ENCODE measurements around the gene ITGA3.

ITGA3 gene

GRCh38 chr17:50020841-50021599 is 34.9 kb upstream of the ITGA3 start:
- TF ChIP-seq, protein P1, sequence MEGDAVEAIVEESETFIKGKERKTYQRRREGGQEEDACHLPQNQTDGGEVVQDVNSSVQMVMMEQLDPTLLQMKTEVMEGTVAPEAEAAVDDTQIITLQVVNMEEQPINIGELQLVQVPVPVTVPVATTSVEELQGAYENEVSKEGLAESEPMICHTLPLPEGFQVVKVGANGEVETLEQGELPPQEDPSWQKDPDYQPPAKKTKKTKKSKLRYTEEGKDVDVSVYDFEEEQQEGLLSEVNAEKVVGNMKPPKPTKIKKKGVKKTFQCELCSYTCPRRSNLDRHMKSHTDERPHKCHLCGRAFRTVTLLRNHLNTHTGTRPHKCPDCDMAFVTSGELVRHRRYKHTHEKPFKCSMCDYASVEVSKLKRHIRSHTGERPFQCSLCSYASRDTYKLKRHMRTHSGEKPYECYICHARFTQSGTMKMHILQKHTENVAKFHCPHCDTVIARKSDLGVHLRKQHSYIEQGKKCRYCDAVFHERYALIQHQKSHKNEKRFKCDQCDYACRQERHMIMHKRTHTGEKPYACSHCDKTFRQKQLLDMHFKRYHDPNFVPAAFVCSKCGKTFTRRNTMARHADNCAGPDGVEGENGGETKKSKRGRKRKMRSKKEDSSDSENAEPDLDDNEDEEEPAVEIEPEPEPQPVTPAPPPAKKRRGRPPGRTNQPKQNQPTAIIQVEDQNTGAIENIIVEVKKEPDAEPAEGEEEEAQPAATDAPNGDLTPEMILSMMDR (IDR thresholded peaks at IDR 0.05; ENCODE audit: low read length), result no peak
- TF ChIP-seq EZH2 (IDR thresholded peaks at IDR 0.05; ENCODE audit: borderline replicate concordance, low read length), result no peak
- Histone ChIP-seq H3K27ac (ENCODE audit: low read depth, low read length, poor library complexity, severe bottlenecking) (no peak overlapping the region), H4K20me1 (ENCODE audit: insufficient read depth, low read length) (no peaks in the 10 kb centered on the region), H3K9me2 (ENCODE audit: low read depth, low read length) (no peaks in the 10 kb centered on the region), H3K4me3 (ENCODE audit: low read depth, low read length, poor library complexity, severe bottlenecking) (no peak overlapping the region), H3K27me3 (ENCODE audit: insufficient read depth, low read length) (no peaks in the 10 kb centered on the region), H2AFZ (ENCODE audit: low read length) (no peak overlapping the region), H3K4me2 (ENCODE audit: low read length) (no peak overlapping the region), H3K36me3 (ENCODE audit: insufficient read depth, low read length) (no peaks in the 10 kb centered on the region), H3K9me3 (ENCODE audit: low read length) (0 out of 2 replicates have a peak, but pooled peaks cover 2% of the 10 kb centered on the region), H3K4me1 (ENCODE audit: insufficient read depth, low read length, severe bottlenecking) (no peaks in the 10 kb centered on the region), H3K9ac (ENCODE audit: low read length) (no peak overlapping the region), H3F3A (ENCODE audit: insufficient read depth, low read length) (peaks cover 8% of the 10 kb centered on the region), H3K79me2 (ENCODE audit: insufficient read depth, low read length) (no peaks in the 10 kb centered on the region)

GRCh38 chr17:50021681-50022370 is 34.1 kb upstream of the ITGA3 start:
- H3K4me2 ChIP-seq (ENCODE audit: low read length), result no peak overlapping the region
- H3K9ac ChIP-seq (ENCODE audit: low read length), result no peak overlapping the region
- H3K79me2 ChIP-seq (ENCODE audit: insufficient read depth, low read length), result no peaks in the 10 kb centered on the region
- H3K9me2 ChIP-seq (ENCODE audit: low read depth, low read length), result no peaks in the 10 kb centered on the region
- H4K20me1 ChIP-seq (ENCODE audit: insufficient read depth, low read length), result no peaks in the 10 kb centered on the region
- no peaks in the 10 kb centered on the region for H3K36me3 ChIP-seq (ENCODE audit: insufficient read depth, low read length)
- H2AFZ ChIP-seq (ENCODE audit: low read length), result no peak overlapping the region
- peaks cover 8% of the 10 kb centered on the region for H3F3A ChIP-seq (ENCODE audit: insufficient read depth, low read length)
- H3K4me1 ChIP-seq (ENCODE audit: insufficient read depth, low read length, severe bottlenecking), result no peaks in the 10 kb centered on the region
- H3K9me3 ChIP-seq (ENCODE audit: low read length), result 0 out of 2 replicates have a peak, but pooled peaks cover 2% of the 10 kb centered on the region
- no peak overlapping the region for H3K4me3 ChIP-seq (ENCODE audit: low read depth, low read length, poor library complexity, severe bottlenecking)
- TF ChIP-seq, protein P1 (IDR thresholded peaks at IDR 0.05; ENCODE audit: low read length), result no peak
- TF ChIP-seq EZH2 (IDR thresholded peaks at IDR 0.05; ENCODE audit: borderline replicate concordance, low read length), result no peak
- no peak overlapping the region for H3K27ac ChIP-seq (ENCODE audit: low read depth, low read length, poor library complexity, severe bottlenecking)
- H3K27me3 ChIP-seq (ENCODE audit: insufficient read depth, low read length), result no peaks in the 10 kb centered on the region

- no peaks in the 10 kb centered on the region for H3K79me2 ChIP-seq (ENCODE audit: insufficient read depth, low read length)
- no peak overlapping the region for H3K4me2 ChIP-seq (ENCODE audit: low read length)
- TF ChIP-seq EZH2 (IDR thresholded peaks at IDR 0.05; ENCODE audit: borderline replicate concordance, low read length), result no peak
- TF ChIP-seq, protein P1 (IDR thresholded peaks at IDR 0.05; ENCODE audit: low read length), result no peak
- 0 out of 2 replicates have a peak, but pooled peaks cover 2% of the 10 kb centered on the region for H3K9me3 ChIP-seq (ENCODE audit: low read length)
- no peaks in the 10 kb centered on the region for H3K27me3 ChIP-seq (ENCODE audit: insufficient read depth, low read length)
- H3K9ac ChIP-seq (ENCODE audit: low read length), result no peak overlapping the region
- H2AFZ ChIP-seq (ENCODE audit: low read length), result no peak overlapping the region
- H4K20me1 ChIP-seq (ENCODE audit: insufficient read depth, low read length), result no peaks in the 10 kb centered on the region
- no peak overlapping the region for H3K27ac ChIP-seq (ENCODE audit: low read depth, low read length, poor library complexity, severe bottlenecking)
- no peaks in the 10 kb centered on the region for H3K9me2 ChIP-seq (ENCODE audit: low read depth, low read length)
- H3K4me3 ChIP-seq (ENCODE audit: low read depth, low read length, poor library complexity, severe bottlenecking), result no peak overlapping the region
- no peaks in the 10 kb centered on the region for H3K36me3 ChIP-seq (ENCODE audit: insufficient read depth, low read length)
- no peaks in the 10 kb centered on the region for H3K4me1 ChIP-seq (ENCODE audit: insufficient read depth, low read length, severe bottlenecking)
- peaks cover 8% of the 10 kb centered on the region for H3F3A ChIP-seq (ENCODE audit: insufficient read depth, low read length)
Observed at GRCh38 chr17:50022463-50023130, 33.3 kb upstream of the ITGA3 start.
